Fibroblast of lung (primary cell): ENCODE data around the gene ARHGAP44.

ENCODE experiments used
- EZH2 ChIP-seq: IDR thresholded peaks from 2 replicates; pipeline ENCODE4 v1.5.1; 2012; ENCODE audit warnings: low read length, control low read depth, mild to moderate bottlenecking; ENCODE audit errors: missing control alignments
- TF ChIP-seq, protein P1 (sequence below), 2 donors: IDR thresholded peaks in 1 of 2; conservative IDR thresholded peaks in 1 of 2; 1 replicate in 1 of 2; 2 replicates in 1 of 2; pipeline ENCODE4 v1.5.1; 2011 to 2012; ENCODE audit warnings: low read length in 2 of 2, control low read depth in 1 of 2, inconsistent platforms in 1 of 2, low read depth in 1 of 2, mild to moderate bottlenecking in 1 of 2

- TF ChIP-seq, protein P1, sequence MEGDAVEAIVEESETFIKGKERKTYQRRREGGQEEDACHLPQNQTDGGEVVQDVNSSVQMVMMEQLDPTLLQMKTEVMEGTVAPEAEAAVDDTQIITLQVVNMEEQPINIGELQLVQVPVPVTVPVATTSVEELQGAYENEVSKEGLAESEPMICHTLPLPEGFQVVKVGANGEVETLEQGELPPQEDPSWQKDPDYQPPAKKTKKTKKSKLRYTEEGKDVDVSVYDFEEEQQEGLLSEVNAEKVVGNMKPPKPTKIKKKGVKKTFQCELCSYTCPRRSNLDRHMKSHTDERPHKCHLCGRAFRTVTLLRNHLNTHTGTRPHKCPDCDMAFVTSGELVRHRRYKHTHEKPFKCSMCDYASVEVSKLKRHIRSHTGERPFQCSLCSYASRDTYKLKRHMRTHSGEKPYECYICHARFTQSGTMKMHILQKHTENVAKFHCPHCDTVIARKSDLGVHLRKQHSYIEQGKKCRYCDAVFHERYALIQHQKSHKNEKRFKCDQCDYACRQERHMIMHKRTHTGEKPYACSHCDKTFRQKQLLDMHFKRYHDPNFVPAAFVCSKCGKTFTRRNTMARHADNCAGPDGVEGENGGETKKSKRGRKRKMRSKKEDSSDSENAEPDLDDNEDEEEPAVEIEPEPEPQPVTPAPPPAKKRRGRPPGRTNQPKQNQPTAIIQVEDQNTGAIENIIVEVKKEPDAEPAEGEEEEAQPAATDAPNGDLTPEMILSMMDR (conservative IDR thresholded peaks at IDR 0.05 in 1 of 2, IDR thresholded peaks at IDR 0.05 in 1 of 2; ENCODE audit: low read depth in 1 of 2, low read length in 2 of 2): no peak
- no peak for TF ChIP-seq EZH2
Observed at GRCh38 chr17:12898110-12898509, 108.8 kb downstream of the ARHGAP44 start.
